Measurements from ENCODE around the gene ACOX3.

The ACOX3 gene

DNA sequence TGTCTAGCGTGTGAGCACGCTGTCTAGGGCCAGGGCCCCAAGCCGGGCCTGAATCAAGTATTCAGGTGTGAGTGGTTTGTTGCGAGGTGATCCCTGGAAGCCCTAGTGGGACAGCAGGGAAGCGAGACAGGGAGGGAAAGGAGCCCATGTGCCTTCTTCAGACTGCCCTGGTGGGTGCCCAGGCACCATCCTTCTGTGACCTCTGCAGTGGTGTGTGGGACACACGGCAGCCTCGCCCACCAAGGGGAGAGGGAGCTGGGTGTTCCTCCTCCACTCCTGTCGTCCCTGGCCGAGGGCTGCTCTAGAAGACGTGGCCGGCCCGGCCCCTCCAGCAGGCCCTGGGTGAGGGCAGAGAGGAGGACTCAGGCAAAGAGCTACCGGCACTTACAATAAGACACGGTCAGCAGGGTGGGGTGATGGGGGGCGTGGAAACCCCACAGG, 123.6 kb downstream of the ACOX3 start:
- DNase-seq: no peak
